GM21381 (cell line): ENCODE data around the gene EFNA4.
A peak's percentile ranks its signal among the peaks of the same experiment; 100 is the strongest.

Experiments used
- ATAC-seq: cut with Tn5 transposase; IDR thresholded peaks from one replicate; pipeline ENCODE4 v1.9.1; 2021; ENCODE audit warnings: mild to moderate bottlenecking, moderate library complexity; ENCODE audit not compliant: unreplicated experiment

EFNA4 gene

GRCh38 chr1:155072531-155073289 lies 9.2 kb downstream of the EFNA4 start:
- no peak for ATAC-seq

DNA sequence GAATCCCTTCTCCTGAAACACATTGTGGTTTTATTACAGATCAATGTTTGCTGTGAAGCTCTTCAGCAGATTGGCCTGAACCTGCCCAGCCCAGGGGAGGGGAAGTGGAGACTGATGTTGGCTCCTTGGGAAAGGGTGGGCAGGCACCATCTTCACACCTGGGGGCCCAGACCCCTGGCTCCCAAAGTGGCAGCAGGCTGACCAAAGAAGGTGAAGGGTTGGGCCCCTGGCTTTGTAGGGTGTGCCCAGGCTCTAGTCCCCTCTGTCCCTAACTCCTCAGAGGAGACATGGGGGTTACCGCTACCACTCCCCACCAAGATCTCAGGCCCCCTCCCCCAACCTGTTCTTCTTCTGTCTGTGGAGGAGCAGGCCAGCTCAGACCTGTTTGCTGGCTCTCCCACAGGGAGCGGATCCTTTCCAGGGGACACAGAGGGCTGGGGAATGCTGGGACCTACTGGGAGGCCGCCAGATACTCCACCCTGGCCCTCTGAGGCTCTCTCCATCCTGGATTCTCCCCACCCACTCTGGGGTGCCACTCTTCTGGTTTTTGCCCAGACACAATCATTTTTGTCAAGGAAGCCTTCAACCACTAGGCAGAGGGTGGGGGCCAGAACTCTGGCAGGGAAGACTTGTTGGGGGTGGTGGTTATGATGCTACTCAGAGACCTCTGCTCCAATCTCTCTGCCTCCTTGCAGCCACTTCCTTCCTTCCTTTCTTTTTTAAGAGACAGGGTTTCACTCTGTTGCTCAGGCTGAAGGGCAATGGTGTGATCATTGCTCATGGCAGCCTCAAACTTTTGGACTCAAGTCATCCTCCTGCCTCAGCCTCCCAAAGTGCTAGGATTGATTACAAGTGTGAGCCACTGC lies 10.1 kb downstream of the EFNA4 start:
- ATAC-seq = no peak

DNA sequence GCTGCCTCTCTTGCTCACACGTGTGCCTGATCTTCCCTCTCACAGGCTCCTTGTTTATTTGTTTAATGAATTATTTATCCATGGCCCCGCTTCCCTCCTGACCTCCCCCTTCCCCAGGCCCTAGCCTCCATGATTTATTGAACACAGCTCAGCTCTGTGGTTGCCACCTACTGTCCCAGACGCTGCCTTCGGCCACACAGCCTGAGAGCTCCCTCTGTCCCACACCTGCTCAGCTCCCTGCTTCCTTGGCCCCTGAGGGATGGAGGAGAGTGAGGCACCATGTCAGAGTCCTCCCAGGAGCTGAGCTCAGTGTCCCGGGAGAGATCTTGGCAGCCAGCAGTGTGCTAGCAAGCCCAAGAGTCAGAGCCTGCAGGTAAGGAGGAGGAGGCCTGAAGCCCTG lies 12.0 kb downstream of the EFNA4 start:
- no peak for ATAC-seq

DNA sequence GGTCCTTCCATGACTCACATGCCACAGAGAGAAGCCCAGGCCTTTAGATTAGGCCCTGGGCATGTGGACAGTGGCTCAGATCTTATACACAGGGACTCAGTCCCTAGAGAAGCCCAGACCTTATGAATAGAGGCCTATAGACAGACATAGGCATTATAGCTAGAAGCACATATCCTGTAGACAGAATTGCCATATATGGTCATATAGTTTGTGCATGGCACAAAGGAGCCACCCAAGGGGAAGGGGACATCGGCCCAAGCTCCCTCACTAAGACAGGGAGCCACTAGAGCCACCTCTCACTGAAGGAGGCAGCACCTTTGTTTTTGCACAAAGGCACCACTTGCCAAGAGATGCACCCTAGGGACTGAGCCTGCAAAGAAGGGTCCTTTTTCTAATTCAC lies 12.8 kb downstream of the EFNA4 start:
- no peak for ATAC-seq

GRCh38 chr1:155077346-155077745 lies 13.8 kb downstream of the EFNA4 start:
- ATAC-seq = no peak

DNA sequence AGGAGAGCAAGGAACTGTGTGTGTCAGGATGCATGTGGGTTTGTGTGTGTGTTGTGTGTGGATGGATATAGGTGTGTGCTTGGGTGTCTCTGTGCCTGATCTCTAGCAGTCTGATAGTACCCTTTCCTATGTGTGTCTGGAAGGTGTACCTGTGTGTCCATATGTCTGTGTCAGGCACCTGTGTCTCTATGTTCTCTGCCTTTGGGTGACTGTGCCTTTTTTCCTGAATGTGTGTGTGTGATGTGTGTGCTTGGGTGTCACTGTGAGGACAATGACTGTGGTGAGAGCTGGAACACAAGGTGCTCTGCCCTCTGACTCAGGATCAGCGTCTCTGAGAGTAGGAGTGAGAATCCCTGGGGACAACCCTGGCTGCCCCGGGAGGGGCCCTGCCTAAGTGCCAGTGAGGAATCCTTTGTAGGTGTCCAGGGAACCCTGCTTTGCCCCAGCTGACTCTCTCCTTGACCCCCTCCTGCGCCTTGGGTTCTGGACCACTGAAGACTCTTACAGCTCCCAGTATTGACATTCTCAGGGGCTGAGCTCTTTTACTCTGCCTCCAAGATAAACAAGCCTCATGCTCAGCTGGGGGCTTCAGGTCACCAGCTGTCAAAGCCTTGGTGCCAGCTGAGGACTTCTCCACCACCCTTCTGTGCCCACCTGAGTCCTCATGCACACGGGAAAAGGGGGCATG lies 14.4 kb downstream of the EFNA4 start:
- ATAC-seq = no peak

DNA sequence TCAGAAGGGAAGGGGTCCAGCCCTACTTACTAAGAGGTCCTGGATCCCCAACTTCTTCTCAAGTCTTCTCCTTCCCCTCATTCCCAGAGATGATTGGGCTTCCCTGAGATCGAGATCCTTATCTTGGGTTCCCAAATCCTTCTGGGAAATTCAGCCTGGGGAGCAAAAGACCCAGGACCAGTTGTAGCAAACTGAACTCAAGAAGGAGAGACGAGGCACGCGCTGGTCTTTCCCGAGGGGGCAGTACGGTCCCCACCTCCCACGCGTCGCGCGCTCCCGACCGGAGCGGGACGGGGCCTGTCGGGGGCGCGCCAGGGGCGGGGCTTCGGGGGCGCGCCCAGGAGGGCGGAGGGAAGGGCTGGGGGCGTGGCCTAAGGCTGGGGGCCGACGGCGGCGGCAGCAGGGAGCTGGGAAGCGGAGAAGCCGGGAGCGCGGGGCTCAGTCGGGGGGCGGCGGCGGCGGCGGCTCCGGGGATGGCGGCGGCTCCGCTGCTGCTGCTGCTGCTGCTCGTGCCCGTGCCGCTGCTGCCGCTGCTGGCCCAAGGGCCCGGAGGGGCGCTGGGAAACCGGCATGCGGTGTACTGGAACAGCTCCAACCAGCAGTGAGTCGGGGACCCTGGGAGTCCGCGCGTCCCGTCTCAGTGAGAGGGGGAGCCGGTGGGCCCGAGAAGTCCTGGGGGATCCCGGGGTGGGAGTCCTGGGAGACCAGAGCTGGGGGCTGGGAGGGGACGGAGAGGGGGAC lies 15.1 kb downstream of the EFNA4 start, which contains the start of gene EFNA3:
TSS of gene EFNA3 (plus strand) at position 369 of the 741 bp plus-strand sequence. CDS start at position 474, 105 bp downstream.
- ATAC-seq = no peak

GRCh38 chr1:155079210-155079486 lies 15.6 kb downstream of the EFNA4 start:
- no peak for ATAC-seq

DNA sequence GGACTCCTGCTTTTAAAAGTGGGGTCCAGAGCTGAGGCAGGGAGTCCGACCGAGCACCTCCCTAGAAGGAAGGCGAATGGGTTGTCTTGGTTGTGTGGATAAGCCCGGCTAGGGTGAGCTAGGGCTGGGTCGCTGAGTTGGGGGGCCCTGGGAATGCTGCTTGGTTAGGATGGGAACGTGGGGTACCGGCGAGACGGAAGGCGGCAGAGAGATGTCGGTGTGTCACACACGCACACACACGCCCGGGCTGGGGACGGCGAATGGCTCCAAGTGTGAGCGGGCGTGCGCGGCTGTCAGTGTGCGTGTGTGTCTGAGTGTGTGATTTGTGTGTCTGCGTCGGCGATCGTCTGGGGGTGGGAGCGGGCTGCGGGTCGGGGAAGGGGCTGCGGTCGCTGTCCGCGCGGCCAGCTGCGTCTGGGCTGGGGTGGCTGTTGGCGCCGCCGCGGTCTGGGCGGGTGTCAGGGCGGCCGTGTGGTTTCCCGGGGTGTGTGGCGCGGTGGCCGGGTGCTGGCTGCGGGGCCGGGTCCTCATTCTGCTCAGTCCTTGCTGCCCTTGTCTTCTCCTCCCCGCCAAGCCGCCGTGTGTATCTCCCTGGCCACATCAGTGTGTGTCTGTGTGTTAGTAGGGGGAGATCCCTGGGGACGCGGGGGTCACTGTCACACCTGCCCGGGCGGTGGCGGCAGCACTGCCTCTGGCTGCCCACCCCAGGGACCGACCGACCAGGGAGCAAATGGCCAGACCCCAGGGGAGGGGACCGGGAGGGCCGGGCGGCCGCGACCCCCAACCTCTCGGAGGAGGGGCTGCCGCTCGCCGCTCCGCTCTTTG lies 16.2 kb downstream of the EFNA4 start:
- no peak for ATAC-seq

DNA sequence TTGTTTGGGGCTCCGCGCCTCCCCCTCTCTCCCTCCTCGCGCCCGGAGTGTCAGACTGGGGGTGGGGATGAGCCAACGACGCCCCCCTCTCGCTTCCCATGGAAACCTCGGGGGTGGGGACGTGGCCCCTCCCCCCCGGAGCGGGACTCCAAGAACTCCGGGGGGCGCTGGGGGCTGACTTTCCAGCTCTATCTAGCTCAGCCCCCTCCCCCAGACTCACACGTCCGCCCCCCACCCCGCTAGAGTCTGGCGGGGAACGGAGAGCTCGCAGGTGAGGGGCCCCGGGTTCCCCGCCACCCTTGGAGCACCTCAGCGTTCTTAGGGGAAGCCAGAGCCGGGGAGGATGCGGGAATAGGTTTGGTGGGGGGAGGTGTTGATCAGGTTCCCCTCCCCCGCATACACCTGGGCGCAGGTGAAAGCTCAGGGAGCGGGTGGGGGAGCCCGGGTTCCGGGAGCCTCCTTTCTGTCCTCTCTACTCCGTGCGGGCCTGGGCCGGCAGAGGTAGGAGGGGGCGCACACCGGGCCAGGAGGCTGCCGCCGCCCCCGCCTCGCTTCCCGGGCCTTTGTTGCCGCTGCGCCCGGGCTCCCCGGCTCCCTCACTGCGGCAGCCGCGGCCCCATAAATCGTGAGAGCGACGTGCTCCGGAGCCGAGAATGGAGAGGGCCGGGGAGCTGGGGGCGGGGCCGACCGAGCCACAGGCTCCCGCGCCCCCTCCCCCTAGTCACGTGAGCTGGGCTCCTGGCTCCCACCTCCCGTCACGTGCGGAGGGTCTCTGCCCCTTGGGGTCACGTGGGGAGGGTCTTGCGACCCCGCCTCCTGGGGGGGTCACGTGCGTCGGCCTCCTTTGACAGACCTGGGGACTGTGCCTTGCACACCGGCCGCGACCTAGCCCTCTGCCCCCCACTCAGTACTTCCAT lies 17.0 kb downstream of the EFNA4 start:
- ATAC-seq = no peak

GRCh38 chr1:155081472-155082300 lies 18.1 kb downstream of the EFNA4 start:
- ATAC-seq = no peak

GRCh38 chr1:155082301-155083051 lies 18.9 kb downstream of the EFNA4 start:
- no peak for ATAC-seq

- ATAC-seq = no peak
Measured at GRCh38 chr1:155083052-155083541, 19.6 kb downstream of the EFNA4 start.

GRCh38 chr1:155083865-155084721 lies 20.6 kb downstream of the EFNA4 start:
- no peak for ATAC-seq

DNA sequence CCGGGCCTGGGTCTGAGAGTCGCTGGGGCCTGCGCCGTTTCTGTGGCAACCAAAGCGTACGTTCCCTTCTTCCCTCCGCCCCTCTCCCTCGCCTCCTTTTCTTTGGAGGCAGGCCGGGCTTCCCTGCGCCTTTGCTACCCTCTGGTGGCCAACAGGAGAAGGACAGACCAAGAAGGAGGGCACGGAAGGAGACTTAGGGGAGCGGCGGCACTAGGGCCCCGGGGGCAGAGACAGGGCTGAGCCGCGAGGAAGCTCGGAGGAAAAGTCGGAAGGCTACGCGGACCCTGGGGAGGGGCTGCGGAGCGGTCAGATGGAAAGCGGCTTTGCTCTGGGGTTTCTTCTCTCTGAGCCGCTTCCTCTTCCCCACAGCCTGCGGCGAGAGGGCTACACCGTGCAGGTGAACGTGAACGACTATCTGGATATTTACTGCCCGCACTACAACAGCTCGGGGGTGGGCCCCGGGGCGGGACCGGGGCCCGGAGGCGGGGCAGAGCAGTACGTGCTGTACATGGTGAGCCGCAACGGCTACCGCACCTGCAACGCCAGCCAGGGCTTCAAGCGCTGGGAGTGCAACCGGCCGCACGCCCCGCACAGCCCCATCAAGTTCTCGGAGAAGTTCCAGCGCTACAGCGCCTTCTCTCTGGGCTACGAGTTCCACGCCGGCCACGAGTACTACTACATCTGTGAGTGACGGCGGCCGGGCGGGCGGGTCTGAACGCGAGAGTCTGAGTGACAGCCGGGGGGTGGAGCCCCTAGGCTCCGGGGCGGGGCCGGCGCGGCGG lies 21.4 kb downstream of the EFNA4 start:
- peak; percentile 70 for ATAC-seq
